ENCODE results near the gene NDUFS5.

Gene NDUFS5

DNA sequence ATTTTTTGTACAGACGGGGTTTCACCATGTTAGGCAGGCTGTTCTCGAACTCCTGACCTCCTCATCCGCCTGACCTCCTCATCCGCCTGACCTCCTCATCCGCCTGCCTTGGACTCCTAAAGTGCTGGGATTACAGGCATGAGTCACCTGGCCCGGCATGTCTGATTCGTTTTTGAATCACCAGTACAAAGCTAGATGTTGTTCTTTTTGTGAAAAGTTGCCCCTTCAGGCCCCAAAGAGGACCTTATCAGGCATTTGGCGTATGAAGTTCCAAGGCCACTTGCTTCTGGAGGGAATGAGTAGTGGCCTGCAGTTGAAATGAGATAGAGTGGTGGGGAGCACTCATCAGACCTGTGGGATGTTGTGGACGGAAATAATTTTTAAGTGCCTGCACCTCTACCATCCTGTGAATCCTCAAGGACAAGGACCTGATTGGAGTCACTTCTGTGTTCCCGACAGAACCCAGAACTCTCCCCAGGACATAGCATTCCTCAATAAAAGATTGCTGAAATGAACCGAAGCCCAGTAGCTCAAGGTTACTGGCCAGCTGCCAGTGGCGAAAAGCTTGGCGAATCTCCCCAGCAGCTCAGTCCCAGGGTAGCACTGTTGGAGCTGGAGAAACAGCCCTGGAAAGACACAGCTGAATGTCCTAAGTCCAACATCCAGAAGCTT is 50.1 kb downstream of the NDUFS5 start:
- no peaks in the 10 kb centered on the region for H3K4me1 ChIP-seq (ENCODE audit: insufficient read depth, low read length)
- no peak overlapping the region for H3K27ac ChIP-seq (ENCODE audit: low read length)
- no peak overlapping the region for H3K4me3 ChIP-seq (ENCODE audit: low read length)
- no peak overlapping the region for H3K9ac ChIP-seq (ENCODE audit: low read depth, low read length)
- no peaks in the 10 kb centered on the region for H3K36me3 ChIP-seq (ENCODE audit: insufficient read depth, low read depth, low read length)
- peaks cover 14% of the 10 kb centered on the region for H3K27me3 ChIP-seq (ENCODE audit: insufficient read depth, low read length)
- H3K9me3 ChIP-seq (ENCODE audit: insufficient read depth, low read depth, low read length): peaks cover 7% of the 10 kb centered on the region

GRCh38 chr1:39076799-39077148 is 50.6 kb downstream of the NDUFS5 start:
- Histone ChIP-seq H3K27ac (ENCODE audit: low read length) (no peak overlapping the region), H3K4me3 (ENCODE audit: low read length) (no peak overlapping the region), H3K4me1 (ENCODE audit: insufficient read depth, low read length) (no peaks in the 10 kb centered on the region), H3K27me3 (ENCODE audit: insufficient read depth, low read length) (peaks cover 14% of the 10 kb centered on the region), H3K36me3 (ENCODE audit: insufficient read depth, low read depth, low read length) (no peaks in the 10 kb centered on the region), H3K9ac (ENCODE audit: low read depth, low read length) (no peak overlapping the region), H3K9me3 (ENCODE audit: insufficient read depth, low read depth, low read length) (peaks cover 3% of the 10 kb centered on the region)

- no peaks in the 10 kb centered on the region for H3K9me3 ChIP-seq (ENCODE audit: insufficient read depth, low read depth, low read length)
- H3K4me1 ChIP-seq (ENCODE audit: insufficient read depth, low read length): 0 out of 2 replicates have a peak, but pooled peaks cover 3% of the 10 kb centered on the region
- H3K9ac ChIP-seq (ENCODE audit: low read depth, low read length): no peak overlapping the region
- H3K36me3 ChIP-seq (ENCODE audit: insufficient read depth, low read depth, low read length): peaks cover 4% of the 10 kb centered on the region; the same call in 1 of the 2 replicates
- peak overlapping the region; percentile 68 for H3K4me3 ChIP-seq (ENCODE audit: low read length)
- H3K27me3 ChIP-seq (ENCODE audit: insufficient read depth, low read length): peaks cover 40% of the 10 kb centered on the region
- H3K27ac ChIP-seq (ENCODE audit: low read length): no peak overlapping the region
Observed at GRCh38 chr1:39080269-39080826, 54.2 kb downstream of the NDUFS5 start.

GRCh38 chr1:39080831-39081270 is 54.7 kb downstream of the NDUFS5 start:
- Histone ChIP-seq H3K9ac (ENCODE audit: low read depth, low read length) (no peak overlapping the region), H3K4me1 (ENCODE audit: insufficient read depth, low read length) (0 out of 2 replicates have a peak, but pooled peaks cover 3% of the 10 kb centered on the region), H3K27me3 (ENCODE audit: insufficient read depth, low read length) (peaks cover 40% of the 10 kb centered on the region), H3K4me3 (ENCODE audit: low read length) (peak overlapping the region; percentile 68), H3K36me3 (ENCODE audit: insufficient read depth, low read depth, low read length) (peaks cover 4% of the 10 kb centered on the region; the same call in 1 of the 2 replicates), H3K27ac (ENCODE audit: low read length) (no peak overlapping the region), H3K9me3 (ENCODE audit: insufficient read depth, low read depth, low read length) (no peaks in the 10 kb centered on the region)

GRCh38 chr1:39081271-39082009 is 55.3 kb downstream of the NDUFS5 start:
- Histone ChIP-seq H3K9ac (ENCODE audit: low read depth, low read length) (no peak overlapping the region), H3K4me3 (ENCODE audit: low read length) (peak overlapping the region; percentile 70; the same call in 1 of the 2 replicates), H3K27me3 (ENCODE audit: insufficient read depth, low read length) (peaks cover 40% of the 10 kb centered on the region), H3K36me3 (ENCODE audit: insufficient read depth, low read depth, low read length) (peaks cover 4% of the 10 kb centered on the region; the same call in 1 of the 2 replicates), H3K27ac (ENCODE audit: low read length) (no peak overlapping the region), H3K9me3 (ENCODE audit: insufficient read depth, low read depth, low read length) (no peaks in the 10 kb centered on the region), H3K4me1 (ENCODE audit: insufficient read depth, low read length) (0 out of 2 replicates have a peak, but pooled peaks cover 3% of the 10 kb centered on the region)

GRCh38 chr1:39082010-39082799 is 56.1 kb downstream of the NDUFS5 start:
- H3K9me3 ChIP-seq (ENCODE audit: insufficient read depth, low read depth, low read length): no peaks in the 10 kb centered on the region
- H3K36me3 ChIP-seq (ENCODE audit: insufficient read depth, low read depth, low read length): peaks cover 4% of the 10 kb centered on the region; the same call in 1 of the 2 replicates
- H3K27ac ChIP-seq (ENCODE audit: low read length): no peak overlapping the region
- 0 out of 2 replicates have a peak, but pooled peaks cover 3% of the 10 kb centered on the region for H3K4me1 ChIP-seq (ENCODE audit: insufficient read depth, low read length)
- peaks cover 40% of the 10 kb centered on the region for H3K27me3 ChIP-seq (ENCODE audit: insufficient read depth, low read length)
- peak overlapping the region; percentile 56; the same call in 1 of the 2 replicates for H3K9ac ChIP-seq (ENCODE audit: low read depth, low read length)
- H3K4me3 ChIP-seq (ENCODE audit: low read length): peak overlapping the region; percentile 70

GRCh38 chr1:39082811-39083576 is 56.8 kb downstream of the NDUFS5 start:
- Histone ChIP-seq H3K9ac (ENCODE audit: low read depth, low read length) (no peak overlapping the region), H3K4me3 (ENCODE audit: low read length) (peak overlapping the region; percentile 70; the same call in 1 of the 2 replicates)

DNA sequence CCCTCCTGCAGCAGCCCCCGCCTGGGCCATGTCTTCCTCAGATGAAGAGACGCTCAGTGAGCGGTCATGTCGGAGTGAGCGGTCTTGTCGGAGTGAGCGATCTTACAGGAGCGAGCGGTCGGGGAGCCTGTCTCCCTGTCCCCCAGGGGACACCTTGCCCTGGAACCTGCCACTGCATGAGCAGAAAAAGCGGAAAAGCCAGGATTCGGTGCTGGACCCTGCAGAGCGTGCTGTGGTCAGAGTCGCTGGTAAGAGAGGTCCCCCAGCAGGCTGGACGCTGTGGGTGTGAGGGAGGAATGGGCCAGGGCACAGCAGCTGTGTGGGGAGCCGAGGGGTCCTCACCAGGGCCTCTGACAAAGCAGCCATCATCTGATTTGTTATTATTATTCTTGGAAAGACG is 58.0 kb downstream of the NDUFS5 start:
- Histone ChIP-seq H3K36me3 (ENCODE audit: insufficient read depth, low read depth, low read length) (peaks cover 4% of the 10 kb centered on the region; the same call in 1 of the 2 replicates), H3K4me3 (ENCODE audit: low read length) (no peak overlapping the region), H3K27ac (ENCODE audit: low read length) (no peak overlapping the region), H3K9ac (ENCODE audit: low read depth, low read length) (no peak overlapping the region), H3K4me1 (ENCODE audit: insufficient read depth, low read length) (0 out of 2 replicates have a peak, but pooled peaks cover 3% of the 10 kb centered on the region), H3K27me3 (ENCODE audit: insufficient read depth, low read length) (peaks cover 40% of the 10 kb centered on the region), H3K9me3 (ENCODE audit: insufficient read depth, low read depth, low read length) (no peaks in the 10 kb centered on the region)

More at GRCh38 chr1:39082811-39083576, 56.8 kb downstream of the NDUFS5 start:
- H3K4me1 ChIP-seq (ENCODE audit: insufficient read depth, low read length): 0 out of 2 replicates have a peak, but pooled peaks cover 3% of the 10 kb centered on the region
- peaks cover 4% of the 10 kb centered on the region; the same call in 1 of the 2 replicates for H3K36me3 ChIP-seq (ENCODE audit: insufficient read depth, low read depth, low read length)
- H3K9me3 ChIP-seq (ENCODE audit: insufficient read depth, low read depth, low read length): no peaks in the 10 kb centered on the region
- no peak overlapping the region for H3K27ac ChIP-seq (ENCODE audit: low read length)
- H3K27me3 ChIP-seq (ENCODE audit: insufficient read depth, low read length): peaks cover 40% of the 10 kb centered on the region

Data from iPS-20b (cell line).